ENCODE data around the gene TNFSF10. TPM values are rescaled to one million over a fixed set of nuclear protein-coding genes. Genes with fewer than 3 reads are reported as not detected.
"Not testable (repeated sequence)": the region's sequence is repeated elsewhere in the genome, so short reads cannot be mapped to it uniquely, and the experiment has no call there.

The TNFSF10 gene
- not detected in 3 replicates for total RNA-seq
- long read RNA-seq = 0 reads

- Mint-ChIP-seq H3K4me3 (ENCODE audit: unreplicated experiment) (no peak within 1 kb of the TSS), H3K27ac (ENCODE audit: unreplicated experiment) (no peak within 1 kb of the TSS), H3K4me1 (ENCODE audit: low read depth) (peaks cover 3% of the 10 kb centered on the region), H3K27me3 (ENCODE audit: low read depth) (no peaks in the 10 kb centered on the region), H3K9me3 (ENCODE audit: low read depth) (no peaks in the 10 kb centered on the region), H3K36me3 (ENCODE audit: low read depth) (no peaks in the 10 kb centered on the region)
- TF ChIP-seq, protein P1, sequence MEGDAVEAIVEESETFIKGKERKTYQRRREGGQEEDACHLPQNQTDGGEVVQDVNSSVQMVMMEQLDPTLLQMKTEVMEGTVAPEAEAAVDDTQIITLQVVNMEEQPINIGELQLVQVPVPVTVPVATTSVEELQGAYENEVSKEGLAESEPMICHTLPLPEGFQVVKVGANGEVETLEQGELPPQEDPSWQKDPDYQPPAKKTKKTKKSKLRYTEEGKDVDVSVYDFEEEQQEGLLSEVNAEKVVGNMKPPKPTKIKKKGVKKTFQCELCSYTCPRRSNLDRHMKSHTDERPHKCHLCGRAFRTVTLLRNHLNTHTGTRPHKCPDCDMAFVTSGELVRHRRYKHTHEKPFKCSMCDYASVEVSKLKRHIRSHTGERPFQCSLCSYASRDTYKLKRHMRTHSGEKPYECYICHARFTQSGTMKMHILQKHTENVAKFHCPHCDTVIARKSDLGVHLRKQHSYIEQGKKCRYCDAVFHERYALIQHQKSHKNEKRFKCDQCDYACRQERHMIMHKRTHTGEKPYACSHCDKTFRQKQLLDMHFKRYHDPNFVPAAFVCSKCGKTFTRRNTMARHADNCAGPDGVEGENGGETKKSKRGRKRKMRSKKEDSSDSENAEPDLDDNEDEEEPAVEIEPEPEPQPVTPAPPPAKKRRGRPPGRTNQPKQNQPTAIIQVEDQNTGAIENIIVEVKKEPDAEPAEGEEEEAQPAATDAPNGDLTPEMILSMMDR (IDR thresholded peaks at IDR 0.05) = no peak
- no peak for DNase-seq (ENCODE audit: low spot score)
Measured at GRCh38 chr3:172522871-172523818, at the start of gene TNFSF10. TNFSF10 (minus strand) TSS chr3:172523430; CDS start chr3:172523384, 46 bp downstream.

- H3K27me3 Mint-ChIP-seq (ENCODE audit: low read depth) = peaks cover 7% of the 10 kb centered on the region
- DNase-seq (ENCODE audit: low spot score) = no peak
- TF ChIP-seq, protein P1 (IDR thresholded peaks at IDR 0.05) = no peak
- H3K36me3 Mint-ChIP-seq (ENCODE audit: low read depth) = peaks cover 3% of the 10 kb centered on the region
- no peak overlapping the region for H3K4me3 Mint-ChIP-seq (ENCODE audit: unreplicated experiment)
- H3K4me1 Mint-ChIP-seq (ENCODE audit: low read depth) = no peaks in the 10 kb centered on the region
- H3K9me3 Mint-ChIP-seq (ENCODE audit: low read depth) = peaks cover 15% of the 10 kb centered on the region
- H3K27ac Mint-ChIP-seq (ENCODE audit: unreplicated experiment) = no peak overlapping the region
Measured at GRCh38 chr3:172569128-172570008, 46.1 kb upstream of the TNFSF10 start.

GRCh38 chr3:172568701-172569100 lies 45.5 kb upstream of the TNFSF10 start:
- H3K4me1 Mint-ChIP-seq (ENCODE audit: low read depth) = peaks cover 4% of the 10 kb centered on the region
- peaks cover 15% of the 10 kb centered on the region for H3K9me3 Mint-ChIP-seq (ENCODE audit: low read depth)
- no peak overlapping the region for H3K27ac Mint-ChIP-seq (ENCODE audit: unreplicated experiment)
- TF ChIP-seq, protein P1 (IDR thresholded peaks at IDR 0.05) = no peak
- H3K36me3 Mint-ChIP-seq (ENCODE audit: low read depth) = peaks cover 3% of the 10 kb centered on the region
- no peak for DNase-seq (ENCODE audit: low spot score)
- H3K4me3 Mint-ChIP-seq (ENCODE audit: unreplicated experiment) = no peak overlapping the region
- H3K27me3 Mint-ChIP-seq (ENCODE audit: low read depth) = peaks cover 7% of the 10 kb centered on the region

DNA sequence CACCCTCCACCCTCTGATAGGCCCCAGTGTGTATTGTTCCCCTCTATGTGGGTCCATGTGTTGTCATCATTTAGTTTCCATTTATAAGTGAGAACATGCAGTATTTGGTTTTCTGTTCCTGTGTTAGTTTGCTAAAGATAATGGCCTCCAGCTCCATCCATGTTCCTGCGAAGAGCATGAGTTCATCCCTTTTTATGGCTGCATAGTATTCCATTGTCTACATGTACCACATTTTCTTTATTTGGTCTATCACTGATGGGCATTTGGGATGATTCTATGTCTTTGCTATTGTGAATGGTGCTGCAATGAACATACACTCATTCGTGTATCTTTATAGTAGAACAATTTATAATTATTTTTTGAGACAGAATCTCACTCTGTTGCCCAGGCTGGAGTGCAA lies 43.6 kb upstream of the TNFSF10 start:
- Mint-ChIP-seq H3K4me1 (ENCODE audit: low read depth) (peaks cover 20% of the 10 kb centered on the region), H3K9me3 (ENCODE audit: low read depth) (peaks cover 15% of the 10 kb centered on the region)
- not testable (repeated sequence) for DNase-seq (ENCODE audit: low spot score); H3K27ac Mint-ChIP-seq (ENCODE audit: unreplicated experiment); H3K4me3 Mint-ChIP-seq (ENCODE audit: unreplicated experiment); H3K36me3 Mint-ChIP-seq (ENCODE audit: low read depth); H3K27me3 Mint-ChIP-seq (ENCODE audit: low read depth)

DNA sequence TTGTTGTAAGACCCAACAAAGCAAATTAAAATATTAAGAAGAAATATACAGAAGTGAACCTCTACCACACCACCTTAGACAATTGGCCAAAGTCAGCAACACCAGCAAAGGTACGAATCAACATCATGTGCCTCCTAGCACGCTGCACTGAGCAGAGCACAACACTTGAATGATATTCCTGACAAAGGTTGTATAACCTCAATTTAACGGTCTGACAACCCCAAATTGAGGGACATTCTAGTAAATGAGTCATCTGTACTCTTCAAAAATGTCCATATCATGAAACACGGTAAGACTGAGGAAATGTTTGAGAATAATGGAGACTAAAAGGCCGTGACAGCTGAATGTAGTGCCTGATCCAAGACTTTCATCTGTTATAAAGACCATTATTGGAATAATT lies 41.3 kb upstream of the TNFSF10 start:
- H3K9me3 Mint-ChIP-seq (ENCODE audit: low read depth) = peaks cover 7% of the 10 kb centered on the region
- H3K4me1 Mint-ChIP-seq (ENCODE audit: low read depth) = peaks cover 21% of the 10 kb centered on the region
- H3K4me3 Mint-ChIP-seq (ENCODE audit: unreplicated experiment) = no peak overlapping the region
- DNase-seq (ENCODE audit: low spot score) = no peak
- peaks cover 3% of the 10 kb centered on the region for H3K27me3 Mint-ChIP-seq (ENCODE audit: low read depth)
- H3K36me3 Mint-ChIP-seq (ENCODE audit: low read depth) = no peaks in the 10 kb centered on the region
- TF ChIP-seq, protein P1 (IDR thresholded peaks at IDR 0.05) = no peak
- no peak overlapping the region for H3K27ac Mint-ChIP-seq (ENCODE audit: unreplicated experiment)
